Activated CD4-positive, alpha-beta T cell treated with anti-CD3 and anti-CD28 coated beads, Interleukin-2, amount 50 U/mL, for 1 hour (primary cell): ENCODE measurements around the gene MEF2C.
"Not testable (repeated sequence)": the region's sequence is repeated elsewhere in the genome, so short reads cannot be mapped to it uniquely, and the experiment has no call there.

Source experiments
- DNase-seq: peaks from one replicate; pipeline ENCODE4 v3.0.0-alpha.2; 2020

Gene MEF2C

GRCh38 chr5:88883059-88883835, at the start of gene MEF2C:
Gene MEF2C, minus strand, starts transcription at chr5:88883184. Its CDS starts 59,396 bp downstream, at chr5:88823788.
- DNase-seq = no peak

GRCh38 chr5:88932541-88932940, 49.6 kb upstream of the MEF2C start:
- DNase-seq = no peak

GRCh38 chr5:88930335-88930734, 47.4 kb upstream of the MEF2C start:
- DNase-seq = no peak

GRCh38 chr5:88929385-88929784, 46.4 kb upstream of the MEF2C start:
- DNase-seq = no peak

- no peak for DNase-seq
Measured at GRCh38 chr5:88926774-88927173, 43.8 kb upstream of the MEF2C start.

- no peak for DNase-seq
Measured at GRCh38 chr5:88925692-88926490, 42.9 kb upstream of the MEF2C start.

- DNase-seq = no peak
Measured at GRCh38 chr5:88924330-88924657, 41.3 kb upstream of the MEF2C start.

GRCh38 chr5:88923623-88924329, 40.8 kb upstream of the MEF2C start:
- no peak for DNase-seq

GRCh38 chr5:88912743-88913142, 29.8 kb upstream of the MEF2C start:
- not testable (repeated sequence) for DNase-seq

GRCh38 chr5:88911059-88911572, 28.1 kb upstream of the MEF2C start:
- DNase-seq = not testable (repeated sequence)

GRCh38 chr5:88904478-88904877, 21.5 kb upstream of the MEF2C start:
- not testable (repeated sequence) for DNase-seq

- not testable (repeated sequence) for DNase-seq
Measured at GRCh38 chr5:88903966-88904365, 21.0 kb upstream of the MEF2C start.

- DNase-seq = not testable (repeated sequence)
Measured at GRCh38 chr5:88901077-88901476, 18.1 kb upstream of the MEF2C start.

- DNase-seq = no peak
Measured at GRCh38 chr5:88899096-88899737, 16.2 kb upstream of the MEF2C start.

- DNase-seq = no peak
Measured at GRCh38 chr5:88897748-88898147, 14.8 kb upstream of the MEF2C start.

GRCh38 chr5:88895681-88896501, 12.9 kb upstream of the MEF2C start:
- DNase-seq = no peak

- no peak for DNase-seq
Measured at GRCh38 chr5:88892669-88893068, 9.7 kb upstream of the MEF2C start.

GRCh38 chr5:88890070-88890781, 7.2 kb upstream of the MEF2C start:
- DNase-seq = no peak

- DNase-seq = no peak
Measured at GRCh38 chr5:88889189-88890069, 6.4 kb upstream of the MEF2C start.

- DNase-seq = no peak
Measured at GRCh38 chr5:88888848-88889188, 5.8 kb upstream of the MEF2C start.
